SK-N-SH treated with all-trans-retinoic acid at 6 μM for 48 hours (cell line): ENCODE results near the gene PRR20D.
"Not testable (repeated sequence)": the region's sequence is repeated elsewhere in the genome, so short reads cannot be mapped to it uniquely, and the experiment has no call there.

Experiments used
- ARNTL ChIP-seq: fragments of 450-650 bp; formaldehyde crosslinking; IDR thresholded peaks from 2 replicates; pipeline ENCODE4 v1.5.0; 2020; ENCODE audit warnings: low read depth, mild to moderate bottlenecking, moderate library complexity, borderline replicate concordance
- BACH2 ChIP-seq: fragments of 250-450 bp; sonication (Bioruptor Pico); IDR thresholded peaks from 2 replicates; pipeline ENCODE4 v1.9.0; 2021; ENCODE audit warnings: mild to moderate bottlenecking, borderline replicate concordance
- PATZ1 ChIP-seq: fragments of 250-450 bp; sonication (Bioruptor Pico); IDR thresholded peaks from 2 replicates; pipeline ENCODE4 v1.8.0; 2020; ENCODE audit warnings: mild to moderate bottlenecking, moderate library complexity, borderline replicate concordance
- PPARA ChIP-seq: fragments of 250-450 bp; sonication (Bioruptor Pico); IDR thresholded peaks from 2 replicates; pipeline ENCODE4 v1.5.0; 2020; ENCODE audit warnings: mild to moderate bottlenecking, borderline replicate concordance
- RARB ChIP-seq: fragments of 250-450 bp; sonication (Bioruptor Pico); IDR thresholded peaks from 2 replicates; pipeline ENCODE4 v1.8.0; 2021; ENCODE audit warnings: mild to moderate bottlenecking, moderate library complexity
- TSHZ2 ChIP-seq: fragments of 250-450 bp; sonication (Bioruptor Pico); IDR thresholded peaks from 2 replicates; pipeline ENCODE4 v1.5.0; 2020; ENCODE audit warnings: mild to moderate bottlenecking, moderate library complexity
- ZFP3 ChIP-seq: fragments of 250-450 bp; sonication (Bioruptor Pico); IDR thresholded peaks from 2 replicates; pipeline ENCODE4 v1.5.0; 2020; ENCODE audit warnings: mild to moderate bottlenecking, moderate library complexity
- ZFP30 ChIP-seq: fragments of 450-650 bp; formaldehyde crosslinking; IDR thresholded peaks from 2 replicates; pipeline ENCODE4 v1.5.0; 2022; ENCODE audit warnings: mild to moderate bottlenecking, moderate library complexity
- ZNF565 ChIP-seq: fragments of 450-650 bp; formaldehyde crosslinking; conservative IDR thresholded peaks from 2 replicates; pipeline ENCODE4 v1.5.0; 2020; ENCODE audit warnings: low read depth, mild to moderate bottlenecking, moderate library complexity
- ZNF8 ChIP-seq: fragments of 450-650 bp; formaldehyde crosslinking; IDR thresholded peaks from 2 replicates; pipeline ENCODE4 v1.5.0; 2020; ENCODE audit warnings: mild to moderate bottlenecking, moderate library complexity

- not testable (repeated sequence) for TF ChIP-seq ZNF8 (CRISPR knock-in tag); RARB; BACH2 (CRISPR knock-in tag); ARNTL (CRISPR knock-in tag); ZFP3; PATZ1 (CRISPR knock-in tag); PPARA (CRISPR knock-in tag); ZNF565 (CRISPR knock-in tag); TSHZ2 (CRISPR knock-in tag); ZFP30 (CRISPR knock-in tag)
Observed at GRCh38 chr13:57153761-57154160, 6.7 kb upstream of the PRR20D start, which contains the start of gene PRR20C.
